ENCODE results near the gene MRGPRD.

- TF ChIP-seq CTCF (IDR thresholded peaks at IDR 0.05) (no peak), POLR2A (IDR thresholded peaks at IDR 0.05) (no peak)
Measured at GRCh38 chr11:68987211-68987610, 6.4 kb upstream of the MRGPRD start.
